Panc1 (cell line): ENCODE data around the gene GFOD2. TPM values are rescaled to one million over a fixed set of nuclear protein-coding genes. Genes with fewer than 3 reads are reported as not detected.

Source experiments
- ATAC-seq: fragments of 200-7000 bp; cut with Tn5 transposase; 2 replicates; pipeline ENCODE4 v1.9.1; 2020; ENCODE audit warnings: mild to moderate bottlenecking, moderate library complexity
- BruUV-seq: library from RNA; stranded (reverse); fragments of 400-500 nt; replicated peaks from 2 replicates; lab custom pipeline; 2021; lab: Mats Ljungman, UMichigan
- CTCF ChIA-PET: fragments of 300-600 bp; sonication (Branson Sonifier 250); formaldehyde crosslinking; loops from one replicate; lab custom pipeline; 2022; ENCODE audit warnings: antibody characterized with exemption; lab: Charles Lee
- POLR2A ChIA-PET: fragments of 300-600 bp; sonication (Branson Sonifier 250); formaldehyde crosslinking; loops from one replicate; lab custom pipeline; 2022; ENCODE audit warnings: antibody characterized with exemption; lab: Charles Lee
- DNase-seq: peaks from one replicate; pipeline ENCODE4 v3.0.0-alpha.2; 2010; ENCODE audit warnings: low read depth, low spot score
- H3K27ac ChIP-seq: 2 replicates; pipeline ENCODE4 v1.5.1; 2011; ENCODE audit warnings: mild to moderate bottlenecking, low read length, inconsistent platforms
- H3K27me3 ChIP-seq: fragments of 200-500 bp; sonication (Bioruptor generic); 2 replicates; pipeline ENCODE4 v1.6.0; 2014; ENCODE audit warnings: low read length, inconsistent platforms; ENCODE audit not compliant: control insufficient read depth, insufficient read depth
- H3K36me3 ChIP-seq: fragments of 200-500 bp; sonication (Bioruptor generic); 2 replicates; pipeline ENCODE4 v1.5.1; 2014; ENCODE audit warnings: inconsistent platforms, mild to moderate bottlenecking, low read length, moderate library complexity; ENCODE audit not compliant: control insufficient read depth, insufficient read depth
- H3K4me1 ChIP-seq: 2 replicates; pipeline ENCODE4 v1.5.1; 2011; ENCODE audit warnings: inconsistent platforms, mild to moderate bottlenecking, low read length, moderate library complexity; ENCODE audit not compliant: control insufficient read depth, insufficient read depth
- H3K4me3 ChIP-seq, 2 experiments: 2 replicates each; pipeline ENCODE4 v1.5.1; 2011 to 2012; ENCODE audit warnings: low read depth in 2 of 2, low read length in 2 of 2, mild to moderate bottlenecking in 2 of 2, inconsistent platforms in 1 of 2, moderate library complexity in 1 of 2
- H3K9me3 ChIP-seq: fragments of 200-500 bp; sonication (Bioruptor generic); 2 replicates; pipeline ENCODE4 v1.5.1; 2014; ENCODE audit warnings: low read depth, mild to moderate bottlenecking, inconsistent platforms, low read length, moderate library complexity; ENCODE audit not compliant: control insufficient read depth, insufficient read depth
- CTCF ChIP-seq: fragments of 450-650 bp; IDR thresholded peaks from 2 replicates; pipeline ENCODE4 v1.5.1; 2017; ENCODE audit warnings: mild to moderate bottlenecking
- POLR2AphosphoS5 ChIP-seq: IDR thresholded peaks from 2 replicates; pipeline ENCODE4 v1.6.1; 2012; ENCODE audit warnings: mild to moderate bottlenecking, low read depth, low read length, moderate library complexity
- REST ChIP-seq, 2 experiments: IDR thresholded peaks; 2 replicates each; pipeline ENCODE4 v1.6.1; 2011 to 2012; ENCODE audit warnings: low read depth in 2 of 2, control low read depth in 1 of 2, low read length in 1 of 2, mild to moderate bottlenecking in 1 of 2, moderate library complexity in 1 of 2; ENCODE audit not compliant: insufficient read depth in 1 of 2
- SIN3A ChIP-seq: IDR thresholded peaks from 2 replicates; pipeline ENCODE4 v1.6.1; 2012; ENCODE audit warnings: low read depth, mild to moderate bottlenecking, low read length, moderate library complexity, borderline replicate concordance; ENCODE audit not compliant: insufficient read depth
- TCF7L2 ChIP-seq: IDR thresholded peaks from 2 replicates; pipeline ENCODE4 v1.6.1; 2011; ENCODE audit warnings: mild to moderate bottlenecking, low read depth, low read length, inconsistent platforms
- in situ Hi-C: cut with HindIII; loops from 2 replicates; pipeline ENCODE4 v1.10.0; 2016; ENCODE audit warnings: low sequenced_read_pairs, low pct_unique_long_range_greater_than_20kb
- intact Hi-C: fragments of 100-400 bp; cut with micrococcal nuclease; formaldehyde crosslinking; loops from one replicate; pipeline ENCODE4 v1.10.0; 2022; ENCODE audit not compliant: unreplicated experiment
- total RNA-seq: library from RNA; stranded (reverse); gene quantifications from one replicate; pipeline ENCODE4 v1.2.1, GENCODE V29; 2021; ENCODE audit not compliant: unreplicated experiment

Gene GFOD2
- total RNA-seq, 1 experiment from 2014 or later = 15.1 TPM

- intact Hi-C loops = loop anchor here (5.0 to 10.0 kb wide), 2 partner anchors 132 to 255 kb away; partner anchors contain the start of genes RANBP10 and TSNAXIP1
- Histone ChIP-seq H3K9me3 (no peaks in the 10 kb centered on the region), H3K27me3 (no peaks in the 10 kb centered on the region), H3K36me3 (no peaks in the 10 kb centered on the region), H3K4me3 (no peak overlapping the region), H3K27ac (no peak overlapping the region), H3K4me1 (peaks cover 9% of the 10 kb centered on the region)
- ATAC-seq (no peak), DNase-seq (no peak)
- BruUV-seq = no TSS peak
- CTCF ChIA-PET = interaction anchor here (0.5 to 0.6 kb wide), 3 partner anchors 93 to 355 kb away, joined by 3 to 6 read pairs (median 4); no protein-coding TSS in a partner anchor
- in situ Hi-C loops = no loop called here
- TF ChIP-seq SIN3A (no peak), REST (IDR thresholded peaks at IDR 0.05; ENCODE audit: insufficient read depth in 1 of 2, low read depth in 2 of 2, low read length in 1 of 2) (no peak), CTCF (no peak), TCF7L2 (no peak), POLR2AphosphoS5 (no peak)
- POLR2A ChIA-PET = no interaction called here
Observed at GRCh38 chr16:67672306-67672705, 46.8 kb downstream of the GFOD2 start.

- no peaks in the 10 kb centered on the region for H3K27me3 ChIP-seq
- ATAC-seq (no peak), DNase-seq (no peak)
- no peaks in the 10 kb centered on the region for H3K9me3 ChIP-seq
- no TSS peak for BruUV-seq
- TF ChIP-seq REST (IDR thresholded peaks at IDR 0.05; ENCODE audit: insufficient read depth in 1 of 2, low read depth in 2 of 2, low read length in 1 of 2) = no peak
- TF ChIP-seq POLR2AphosphoS5 = no peak
- no peak for TF ChIP-seq CTCF
- TF ChIP-seq SIN3A = no peak
- TF ChIP-seq TCF7L2 = no peak
- intact Hi-C loops = loop anchor here (5.0 to 10.0 kb wide), 2 partner anchors 135 to 258 kb away; partner anchors contain the start of genes RANBP10 and TSNAXIP1
- ChIA-PET CTCF (interaction anchor here (0.6 kb wide), 1 partner anchor 197 kb away, joined by 3 read pairs; no protein-coding TSS in a partner anchor), POLR2A (no interaction called here)
- in situ Hi-C loops = no loop called here
- H3K27ac ChIP-seq = no peak overlapping the region
- no peak overlapping the region for H3K4me3 ChIP-seq
- peaks cover 14% of the 10 kb centered on the region for H3K4me1 ChIP-seq
- no peaks in the 10 kb centered on the region for H3K36me3 ChIP-seq
Observed at GRCh38 chr16:67669499-67670101, 49.5 kb downstream of the GFOD2 start.
